NK-92 (cell line): Measurements from ENCODE around the gene ARL3.
"Not testable (repeated sequence)": the region's sequence is repeated elsewhere in the genome, so short reads cannot be mapped to it uniquely, and the experiment has no call there.

Source experiments
- DNase-seq: peaks from one replicate; lab custom pipeline; 2025; ENCODE audit not compliant: unreplicated experiment; lab: John Stamatoyannopoulos, UW

ARL3 gene, protein sequence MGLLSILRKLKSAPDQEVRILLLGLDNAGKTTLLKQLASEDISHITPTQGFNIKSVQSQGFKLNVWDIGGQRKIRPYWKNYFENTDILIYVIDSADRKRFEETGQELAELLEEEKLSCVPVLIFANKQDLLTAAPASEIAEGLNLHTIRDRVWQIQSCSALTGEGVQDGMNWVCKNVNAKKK

DNA sequence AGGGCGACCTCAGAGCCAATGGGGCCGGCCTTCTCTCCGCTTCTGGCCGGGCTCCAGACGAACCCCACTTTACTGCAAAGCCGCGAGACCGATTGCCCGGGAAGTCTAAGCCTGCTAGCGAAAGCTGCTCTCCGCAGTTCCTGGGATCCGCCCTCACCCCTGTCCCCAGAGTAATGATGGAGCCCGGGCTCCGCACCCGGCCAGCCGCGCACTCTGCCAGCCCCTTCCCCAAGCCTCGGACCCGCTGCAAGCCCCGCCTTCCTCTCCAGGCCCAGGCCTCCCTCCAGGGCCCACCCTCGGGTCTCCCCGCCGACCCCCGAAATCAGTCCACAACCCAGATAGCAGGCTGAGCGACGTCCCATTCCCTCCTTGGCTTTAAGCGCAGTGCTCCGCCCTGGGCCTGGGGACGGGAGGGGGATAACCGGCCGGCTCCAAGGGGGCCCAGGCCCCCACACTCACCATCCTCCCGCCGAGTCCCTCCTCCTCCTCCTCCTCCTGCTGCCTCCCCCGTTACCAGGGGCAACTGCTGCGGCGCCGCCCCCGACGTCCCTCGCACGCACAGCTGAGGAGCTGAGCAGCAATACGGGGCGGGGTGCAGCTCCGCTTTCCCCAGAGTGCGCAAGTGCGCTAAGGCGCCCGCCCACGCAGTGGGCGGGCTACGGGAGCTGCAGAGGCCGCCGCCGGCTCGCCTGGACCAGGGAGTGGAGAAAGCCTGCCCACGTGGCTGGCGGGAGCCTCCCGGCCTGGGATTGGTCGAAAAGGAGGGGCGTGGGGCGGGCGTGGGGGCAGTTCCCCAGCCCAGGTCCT lies at the start of gene ARL3:
Gene ARL3, minus strand, starts transcription at position 584 of the 807 bp plus-strand sequence. Its CDS starts 122 bp downstream, at position 462.
- DNase-seq: peak; percentile 40

GRCh38 chr10:102763037-102763607 lies 48.9 kb upstream of the ARL3 start:
- no peak for DNase-seq

- no peak for DNase-seq
Measured at GRCh38 chr10:102762401-102763015, 48.3 kb upstream of the ARL3 start.

DNA sequence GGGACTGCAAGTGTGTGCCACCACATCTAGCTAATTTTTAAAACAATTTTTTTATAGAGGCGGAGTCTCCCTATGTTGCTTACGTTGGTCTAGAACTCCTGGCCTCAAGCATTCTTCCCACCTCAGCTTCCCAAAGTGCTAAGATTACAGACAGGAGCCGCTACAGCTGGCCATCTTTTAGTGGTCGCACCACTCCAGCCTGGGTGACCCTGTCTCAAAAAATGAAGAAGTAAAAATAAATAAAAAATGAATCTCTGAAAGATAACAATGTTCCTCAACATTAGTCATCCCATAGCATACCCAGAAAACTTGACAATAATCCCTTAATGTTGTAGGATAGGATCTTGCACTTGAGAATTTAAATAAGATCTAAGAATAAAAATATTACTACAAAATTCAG lies 47.8 kb upstream of the ARL3 start:
- DNase-seq: no peak

- DNase-seq: no peak
Measured at GRCh38 chr10:102759497-102760210, 45.5 kb upstream of the ARL3 start.

- not testable (repeated sequence) for DNase-seq
Measured at GRCh38 chr10:102758933-102759262, 44.7 kb upstream of the ARL3 start.

GRCh38 chr10:102758240-102758932 lies 44.2 kb upstream of the ARL3 start:
- DNase-seq: no peak

GRCh38 chr10:102757323-102757722 lies 43.1 kb upstream of the ARL3 start:
- no peak for DNase-seq

GRCh38 chr10:102753718-102754117 lies 39.5 kb upstream of the ARL3 start:
- no peak for DNase-seq

DNA sequence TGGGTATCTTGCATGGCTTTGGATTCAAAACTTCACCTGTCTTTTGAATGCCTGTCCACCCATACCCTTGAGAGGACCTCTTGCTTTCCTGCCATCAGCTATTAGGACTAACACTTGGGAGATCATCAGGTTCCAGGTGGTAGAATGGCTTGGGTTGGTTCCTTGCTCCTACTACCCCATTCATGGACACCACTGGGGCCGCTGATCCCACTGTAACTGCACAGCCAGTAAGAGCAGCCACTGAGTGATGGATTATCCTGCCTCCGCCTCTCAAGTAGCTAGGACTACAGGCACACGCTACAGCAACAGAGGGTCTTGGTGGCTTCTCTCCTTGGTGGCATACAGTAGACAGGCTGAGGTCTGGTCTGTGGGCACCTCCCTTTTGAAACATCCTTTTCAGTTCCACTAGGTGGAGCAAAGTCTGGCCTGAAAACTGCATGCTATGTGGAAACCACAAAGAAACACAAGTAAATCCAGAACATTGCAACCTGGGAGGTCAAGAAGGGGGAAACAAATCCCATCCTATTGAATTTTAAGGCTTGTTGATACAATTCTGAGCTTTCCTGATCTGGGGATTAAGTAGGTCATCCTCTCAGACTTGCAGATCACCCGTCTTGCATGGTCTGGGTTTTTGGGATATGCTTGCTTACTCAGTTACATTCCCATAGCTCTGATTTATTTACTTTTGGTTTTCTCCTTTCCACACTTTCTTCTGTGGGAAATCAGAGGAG lies 38.9 kb upstream of the ARL3 start:
- no peak for DNase-seq

DNA sequence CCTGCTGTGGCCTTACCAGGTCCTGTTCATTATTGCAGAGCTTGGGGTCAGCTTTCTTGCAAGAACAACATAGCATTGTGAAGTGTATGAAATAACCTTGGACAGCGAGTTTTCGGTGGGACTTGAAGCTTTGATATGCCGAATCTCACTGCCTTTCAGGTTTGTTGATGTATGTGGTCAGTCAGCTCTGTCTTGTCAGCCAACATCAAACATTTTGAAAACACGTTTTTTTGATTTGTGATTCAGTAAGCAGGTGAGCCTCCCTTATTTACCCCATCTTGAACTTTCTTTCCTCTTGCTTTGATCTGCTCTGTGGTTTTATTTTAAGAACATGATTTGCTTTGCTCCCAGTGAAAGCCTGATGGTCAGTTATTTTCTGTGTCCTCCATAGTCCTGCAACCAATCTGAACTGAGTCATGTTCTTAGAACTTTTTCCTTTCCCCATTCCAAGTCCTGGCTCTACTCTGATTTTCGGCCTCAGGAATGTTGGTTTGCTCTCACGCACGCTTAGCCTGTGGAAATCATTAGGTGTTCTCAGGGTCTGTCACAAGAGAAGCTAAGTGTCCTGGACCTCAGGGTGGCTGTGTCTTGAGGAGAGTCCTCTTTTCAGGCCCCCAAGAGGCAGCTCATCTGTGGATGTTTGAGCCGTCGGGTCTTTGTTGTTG lies 38.2 kb upstream of the ARL3 start:
- no peak for DNase-seq

- DNase-seq: no peak
Measured at GRCh38 chr10:102745157-102745556, 31.0 kb upstream of the ARL3 start.

GRCh38 chr10:102744374-102745051 lies 30.3 kb upstream of the ARL3 start:
- DNase-seq: no peak

DNA sequence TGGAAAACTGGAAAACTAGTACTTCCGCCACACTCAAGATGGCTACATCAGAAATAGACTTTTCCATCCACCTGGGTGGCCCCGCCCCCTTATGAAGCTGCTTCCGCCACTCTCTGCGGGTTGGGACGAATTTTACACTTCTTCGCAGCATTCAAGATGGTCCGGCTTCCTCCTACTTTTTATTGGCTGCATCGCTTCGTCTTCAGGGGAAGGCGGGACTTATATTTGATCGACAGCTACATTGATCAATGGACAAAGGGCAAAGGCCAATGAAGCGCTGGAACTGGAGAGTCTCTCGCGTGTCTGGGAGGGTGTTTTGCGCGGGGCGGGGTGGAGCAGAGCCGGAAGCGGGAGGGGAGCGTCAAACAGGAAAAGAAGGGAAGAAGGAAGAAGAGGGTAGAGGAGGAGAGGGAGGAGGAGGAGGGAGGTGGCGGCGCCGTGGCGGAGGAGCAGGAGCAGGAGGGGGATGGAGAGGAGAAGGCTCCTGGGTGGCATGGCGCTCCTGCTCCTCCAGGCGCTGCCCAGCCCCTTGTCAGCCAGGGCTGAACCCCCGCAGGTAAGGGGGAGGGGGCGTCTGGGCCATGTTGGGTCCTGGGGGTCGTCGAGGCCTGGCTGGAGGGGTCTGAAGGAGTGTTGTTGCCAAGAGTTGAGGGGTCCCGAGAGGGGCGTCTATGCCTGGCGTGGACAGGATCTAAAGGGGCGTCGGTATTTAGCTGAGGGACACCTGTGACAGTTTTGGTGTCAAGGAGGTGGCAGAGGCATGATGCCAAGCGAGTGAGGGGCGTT lies 29.6 kb upstream of the ARL3 start, which contains the start of gene WBP1L:
Gene WBP1L, plus strand, starts transcription at position 361 of the 786 bp plus-strand sequence. Its CDS starts 106 bp downstream, at position 467.
- peak; percentile 84 for DNase-seq

DNA sequence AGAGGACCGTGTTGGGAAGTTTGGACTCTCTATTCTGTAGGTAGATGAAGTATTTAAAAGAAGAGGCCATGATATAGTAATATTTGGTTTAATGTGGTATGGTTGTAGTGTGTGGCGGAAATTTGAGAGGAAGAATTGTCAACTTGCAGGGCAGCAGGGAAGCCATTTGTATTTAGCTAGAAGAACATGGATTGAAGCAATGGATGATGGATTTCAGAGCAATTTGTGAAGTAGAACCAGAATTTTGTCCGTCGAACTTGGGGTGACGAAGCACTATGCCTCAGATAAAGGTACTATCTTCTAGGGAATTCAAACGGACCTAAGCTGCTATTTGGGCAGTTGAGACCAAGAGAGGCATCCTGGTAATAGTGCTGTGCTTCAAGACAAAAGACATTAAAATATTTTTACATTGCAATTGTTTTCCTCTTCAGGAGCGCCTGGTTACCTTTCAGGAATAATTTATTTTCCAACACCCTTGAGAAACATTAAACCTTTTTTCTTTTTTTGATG lies 28.9 kb upstream of the ARL3 start:
- DNase-seq: no peak

DNA sequence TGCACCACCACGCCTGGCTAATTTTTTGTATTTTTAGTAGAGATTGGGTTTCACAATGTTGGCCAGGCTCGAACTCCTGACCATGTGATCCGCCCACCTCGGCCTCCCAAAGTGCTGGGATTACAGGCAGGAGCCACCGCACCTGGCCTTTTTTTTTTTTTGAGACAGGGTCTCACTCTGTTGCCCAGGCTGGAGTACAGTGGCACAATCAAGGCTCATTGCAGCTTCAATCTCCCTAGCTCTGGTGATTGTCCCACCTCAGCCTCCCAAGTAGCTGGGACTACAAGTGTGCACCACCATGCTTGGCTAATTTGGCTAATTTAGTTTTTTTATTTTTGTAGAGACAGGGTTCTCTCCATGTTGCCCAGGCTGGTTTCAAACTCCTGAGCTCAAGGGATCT lies 28.1 kb upstream of the ARL3 start:
- not testable (repeated sequence) for DNase-seq

- no peak for DNase-seq
Measured at GRCh38 chr10:102741726-102742237, 27.6 kb upstream of the ARL3 start.

DNA sequence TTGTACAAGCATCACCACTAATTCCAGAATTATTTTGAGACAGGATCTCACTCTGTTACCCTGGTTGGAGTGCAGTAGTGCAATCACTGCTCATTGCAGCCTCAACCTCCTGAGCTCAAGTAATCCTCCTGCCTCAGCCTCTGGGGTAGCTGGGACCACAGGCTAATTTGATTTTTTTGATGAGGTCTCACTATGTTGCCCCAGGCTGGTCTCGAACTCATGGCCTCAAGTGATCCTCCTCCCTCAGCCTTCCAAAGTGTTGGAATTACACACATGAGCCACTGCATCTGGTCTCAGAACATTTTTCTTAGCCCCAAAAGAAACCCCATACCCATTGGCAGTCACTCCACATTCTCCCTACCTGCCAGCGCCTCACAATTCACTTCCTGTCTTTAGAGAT lies 26.0 kb upstream of the ARL3 start:
- DNase-seq: no peak
